ENCODE measurements around the gene FSIP1. TPM values are rescaled to one million over a fixed set of nuclear protein-coding genes. Genes with fewer than 3 reads are reported as not detected.

The FSIP1 gene
- total RNA-seq, 1 donor: 3.6 TPM

DNA sequence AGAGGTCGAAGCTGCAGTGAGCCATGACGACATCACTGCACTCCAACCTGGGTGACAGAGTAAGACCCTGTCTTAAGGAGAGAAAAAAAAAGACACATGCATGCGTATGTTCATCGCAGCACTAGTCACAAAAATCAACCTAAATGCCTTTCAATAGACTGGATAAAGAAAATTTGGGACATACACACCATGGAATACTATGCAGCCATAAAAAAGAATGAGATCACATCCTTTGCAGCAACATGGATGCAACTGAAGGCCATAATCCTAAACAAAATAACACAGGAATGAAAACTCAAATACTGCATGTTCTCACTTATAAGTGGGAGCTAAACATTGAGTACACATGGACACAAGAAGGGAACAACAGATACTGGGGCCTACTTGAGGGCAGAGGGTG lies 53.1 kb downstream of the FSIP1 start:
- Histone ChIP-seq H3K9me3 (ENCODE audit: low read depth, low read length) (no peaks in the 10 kb centered on the region), H3K27me3 (ENCODE audit: insufficient read depth, low read length) (no peaks in the 10 kb centered on the region), H3K36me3 (ENCODE audit: insufficient read depth, low read length) (no peaks in the 10 kb centered on the region), H3K27ac (ENCODE audit: low read depth, low read length) (no peak overlapping the region), H3K4me3 (ENCODE audit: insufficient read depth, low read length) (no peak overlapping the region), H3K4me2 (ENCODE audit: insufficient read depth, low read length) (no peak overlapping the region), H2AFZ (ENCODE audit: low read length) (no peak overlapping the region), H4K20me1 (ENCODE audit: insufficient read depth, low read length) (no peaks in the 10 kb centered on the region), H3K79me2 (ENCODE audit: insufficient read depth, low read length) (no peaks in the 10 kb centered on the region), H3K4me1 (ENCODE audit: insufficient read depth, low read length) (peaks cover 2% of the 10 kb centered on the region)
- TF ChIP-seq, protein P1, sequence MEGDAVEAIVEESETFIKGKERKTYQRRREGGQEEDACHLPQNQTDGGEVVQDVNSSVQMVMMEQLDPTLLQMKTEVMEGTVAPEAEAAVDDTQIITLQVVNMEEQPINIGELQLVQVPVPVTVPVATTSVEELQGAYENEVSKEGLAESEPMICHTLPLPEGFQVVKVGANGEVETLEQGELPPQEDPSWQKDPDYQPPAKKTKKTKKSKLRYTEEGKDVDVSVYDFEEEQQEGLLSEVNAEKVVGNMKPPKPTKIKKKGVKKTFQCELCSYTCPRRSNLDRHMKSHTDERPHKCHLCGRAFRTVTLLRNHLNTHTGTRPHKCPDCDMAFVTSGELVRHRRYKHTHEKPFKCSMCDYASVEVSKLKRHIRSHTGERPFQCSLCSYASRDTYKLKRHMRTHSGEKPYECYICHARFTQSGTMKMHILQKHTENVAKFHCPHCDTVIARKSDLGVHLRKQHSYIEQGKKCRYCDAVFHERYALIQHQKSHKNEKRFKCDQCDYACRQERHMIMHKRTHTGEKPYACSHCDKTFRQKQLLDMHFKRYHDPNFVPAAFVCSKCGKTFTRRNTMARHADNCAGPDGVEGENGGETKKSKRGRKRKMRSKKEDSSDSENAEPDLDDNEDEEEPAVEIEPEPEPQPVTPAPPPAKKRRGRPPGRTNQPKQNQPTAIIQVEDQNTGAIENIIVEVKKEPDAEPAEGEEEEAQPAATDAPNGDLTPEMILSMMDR (IDR thresholded peaks at IDR 0.05; ENCODE audit: extremely low read depth, low read depth, low read length): no peak
- DNase-seq (ENCODE audit: insufficient read length, low spot score, missing footprints): no peak

DNA sequence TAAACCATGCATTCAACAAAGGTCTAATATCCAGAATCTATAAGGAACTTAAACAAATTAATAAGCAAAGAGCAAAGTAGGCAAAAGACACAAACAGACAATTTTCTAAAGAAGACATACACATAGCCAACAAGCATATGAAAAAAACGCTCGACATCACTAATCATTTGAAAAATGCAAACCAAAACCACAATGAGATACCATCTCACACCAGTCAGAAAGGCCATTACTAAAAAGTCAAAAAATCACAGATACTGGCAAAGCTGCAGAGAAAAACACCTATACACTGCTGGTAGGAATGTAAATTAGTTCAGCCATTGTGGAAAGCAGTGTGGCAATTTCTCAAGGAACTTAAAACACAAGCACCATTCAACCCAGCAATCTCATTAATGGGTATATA lies 53.8 kb downstream of the FSIP1 start:
- Histone ChIP-seq H3K4me3 (ENCODE audit: insufficient read depth, low read length) (no peak overlapping the region), H3K4me2 (ENCODE audit: insufficient read depth, low read length) (no peak overlapping the region), H4K20me1 (ENCODE audit: insufficient read depth, low read length) (no peaks in the 10 kb centered on the region), H3K4me1 (ENCODE audit: insufficient read depth, low read length) (peaks cover 2% of the 10 kb centered on the region), H2AFZ (ENCODE audit: low read length) (no peak overlapping the region), H3K9me3 (ENCODE audit: low read depth, low read length) (no peaks in the 10 kb centered on the region), H3K27ac (ENCODE audit: low read depth, low read length) (no peak overlapping the region), H3K27me3 (ENCODE audit: insufficient read depth, low read length) (no peaks in the 10 kb centered on the region), H3K36me3 (ENCODE audit: insufficient read depth, low read length) (no peaks in the 10 kb centered on the region), H3K79me2 (ENCODE audit: insufficient read depth, low read length) (no peaks in the 10 kb centered on the region)
- TF ChIP-seq, protein P1 (IDR thresholded peaks at IDR 0.05; ENCODE audit: extremely low read depth, low read depth, low read length): no peak
- DNase-seq (ENCODE audit: insufficient read length, low spot score, missing footprints): no peak

DNA sequence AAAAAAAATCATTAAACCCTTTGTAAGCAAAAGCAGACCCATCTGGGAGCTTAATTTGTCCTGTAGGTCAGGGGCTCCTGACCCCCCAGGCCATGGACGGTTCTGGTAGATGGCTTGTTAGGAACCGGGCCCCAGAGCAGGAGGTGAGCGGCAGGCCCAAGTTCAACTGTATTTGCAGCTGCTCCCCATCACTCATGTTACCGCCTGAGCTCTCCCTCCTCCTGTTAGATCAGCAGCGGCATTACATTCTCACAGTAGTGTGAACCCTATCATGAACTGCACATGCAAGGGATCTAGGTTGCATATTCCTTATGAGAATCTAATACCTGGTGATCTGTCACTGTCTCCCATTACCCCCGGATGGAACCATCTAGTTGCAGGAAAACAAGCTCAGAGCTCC lies 60.7 kb downstream of the FSIP1 start:
- Histone ChIP-seq H3K4me2 (ENCODE audit: insufficient read depth, low read length) (no peak overlapping the region), H4K20me1 (ENCODE audit: insufficient read depth, low read length) (no peaks in the 10 kb centered on the region), H3K4me1 (ENCODE audit: insufficient read depth, low read length) (peaks cover 28% of the 10 kb centered on the region), H3K9me3 (ENCODE audit: low read depth, low read length) (no peaks in the 10 kb centered on the region), H3K79me2 (ENCODE audit: insufficient read depth, low read length) (no peaks in the 10 kb centered on the region), H3K4me3 (ENCODE audit: insufficient read depth, low read length) (no peak overlapping the region), H3K27ac (ENCODE audit: low read depth, low read length) (no peak overlapping the region), H3K27me3 (ENCODE audit: insufficient read depth, low read length) (no peaks in the 10 kb centered on the region), H3K36me3 (ENCODE audit: insufficient read depth, low read length) (no peaks in the 10 kb centered on the region), H2AFZ (ENCODE audit: low read length) (no peak overlapping the region)
- TF ChIP-seq, protein P1 (IDR thresholded peaks at IDR 0.05; ENCODE audit: extremely low read depth, low read depth, low read length): no peak
- DNase-seq (ENCODE audit: insufficient read length, low spot score, missing footprints): no peak

DNA sequence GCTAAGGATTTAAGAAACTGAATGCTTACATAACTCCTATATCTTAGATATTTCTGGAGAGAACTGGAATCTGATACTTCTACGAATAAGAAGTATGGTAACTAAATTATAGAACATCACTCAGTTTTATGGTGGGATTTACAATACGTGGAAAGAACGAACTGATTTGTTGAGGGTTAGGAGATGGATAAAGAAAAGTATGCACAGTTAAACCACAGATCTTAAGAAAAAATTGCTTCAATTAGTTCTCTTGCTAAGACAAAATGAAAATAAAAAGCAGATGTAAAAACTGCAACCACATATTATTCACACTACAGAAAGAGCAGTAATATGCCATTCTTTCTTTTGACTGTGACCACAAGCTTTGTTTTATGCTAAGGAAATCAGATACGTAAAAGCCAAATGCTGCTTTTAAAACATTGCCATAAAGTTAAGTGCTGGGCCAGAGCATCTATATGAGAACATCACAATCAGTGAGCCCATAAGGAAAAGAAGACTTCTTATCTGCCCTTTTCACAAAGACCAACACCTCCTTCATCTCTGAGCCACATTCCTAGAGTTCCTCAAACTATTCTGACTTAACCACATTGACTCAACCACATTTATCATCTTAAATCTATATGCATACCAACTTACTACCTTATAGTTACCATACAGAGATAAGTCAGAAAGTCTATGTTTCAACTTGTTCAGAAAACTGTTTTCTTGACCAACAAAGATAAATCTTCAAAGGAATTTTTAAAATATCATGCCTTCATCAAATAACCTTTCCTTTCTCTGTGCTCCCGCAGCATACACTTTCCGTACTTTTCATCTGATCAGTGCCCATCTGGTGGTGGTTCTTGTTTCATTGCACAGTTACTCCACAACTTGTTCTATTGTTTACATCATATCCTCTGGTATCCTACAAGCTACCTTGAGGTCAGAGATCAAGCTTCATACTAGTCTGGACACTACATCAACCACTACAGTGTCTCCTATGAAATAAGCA lies 61.7 kb downstream of the FSIP1 start:
- Histone ChIP-seq H3K4me1 (ENCODE audit: insufficient read depth, low read length) (peaks cover 28% of the 10 kb centered on the region), H4K20me1 (ENCODE audit: insufficient read depth, low read length) (no peaks in the 10 kb centered on the region), H3K9me3 (ENCODE audit: low read depth, low read length) (no peaks in the 10 kb centered on the region), H3K27me3 (ENCODE audit: insufficient read depth, low read length) (no peaks in the 10 kb centered on the region), H3K4me2 (ENCODE audit: insufficient read depth, low read length) (peak overlapping the region; percentile 51), H3K27ac (ENCODE audit: low read depth, low read length) (peak overlapping the region; percentile 61), H3K79me2 (ENCODE audit: insufficient read depth, low read length) (no peaks in the 10 kb centered on the region), H3K4me3 (ENCODE audit: insufficient read depth, low read length) (no peak overlapping the region), H3K36me3 (ENCODE audit: insufficient read depth, low read length) (no peaks in the 10 kb centered on the region), H2AFZ (ENCODE audit: low read length) (no peak overlapping the region)
- TF ChIP-seq, protein P1 (IDR thresholded peaks at IDR 0.05; ENCODE audit: extremely low read depth, low read depth, low read length): no peak
- DNase-seq (ENCODE audit: insufficient read length, low spot score, missing footprints): peak; percentile 80

Data from osteoblast (primary cell).